Neural cell (in vitro differentiated cells): ENCODE data around the gene EMC9. TPM values are rescaled to one million over a fixed set of nuclear protein-coding genes. Genes with fewer than 3 reads are reported as not detected.

Source experiments
- H2AFZ ChIP-seq: fragments of 200-600, 300-800 bp; sonication (generic), shearing (Covaris generic); 2 replicates; pipeline ENCODE4 v1.6.0; 2014; ENCODE audit warnings: low read depth, mild to moderate bottlenecking, antibody characterized with exemption, low read length, moderate library complexity
- H3F3A ChIP-seq: fragments of 200-600 bp; shearing (Covaris generic); 2 replicates; pipeline ENCODE4 v1.6.1; 2016; ENCODE audit warnings: mild to moderate bottlenecking, moderate library complexity, mixed read lengths, antibody characterized with exemption, low read length; ENCODE audit not compliant: insufficient read depth, poor library complexity, severe bottlenecking
- H3K27ac ChIP-seq: fragments of 200-600, 300-800 bp; sonication (generic), shearing (Covaris generic); 2 replicates; pipeline ENCODE4 v1.5.1; 2014; ENCODE audit warnings: mild to moderate bottlenecking, low read length, moderate library complexity
- H3K27me3 ChIP-seq: fragments of 300-800, 200-600 bp; sonication (generic), shearing (Covaris generic); 2 replicates; pipeline ENCODE4 v1.6.0; 2014; ENCODE audit warnings: mild to moderate bottlenecking, low read depth, low read length, moderate library complexity; ENCODE audit not compliant: insufficient read depth
- H3K36me3 ChIP-seq: fragments of 300-800, 200-600 bp; sonication (generic), shearing (Covaris generic); 2 replicates; pipeline ENCODE4 v1.5.1; 2014; ENCODE audit warnings: mild to moderate bottlenecking, antibody characterized with exemption, low read length, moderate library complexity; ENCODE audit not compliant: insufficient read depth
- H3K4me2 ChIP-seq: fragments of 300-800, 200-600 bp; sonication (generic), shearing (Covaris generic); 2 replicates; pipeline ENCODE4 v1.6.0; 2014; ENCODE audit warnings: mild to moderate bottlenecking, low read length
- H3K4me3 ChIP-seq: fragments of 300-800, 200-600 bp; sonication (generic), shearing (Covaris generic); 2 replicates; pipeline ENCODE4 v1.5.1; 2014; ENCODE audit warnings: mild to moderate bottlenecking, low read length, moderate library complexity
- H3K79me2 ChIP-seq: fragments of 200-600 bp; shearing (Covaris generic); replicated peaks from 2 replicates; pipeline ENCODE4 v1.6.0; 2014; ENCODE audit warnings: mild to moderate bottlenecking, low read length, moderate library complexity; ENCODE audit not compliant: insufficient read depth
- H3K9ac ChIP-seq: fragments of 300-800, 200-600 bp; sonication (generic), shearing (Covaris generic); 2 replicates; pipeline ENCODE4 v1.6.1; 2016; ENCODE audit warnings: mild to moderate bottlenecking, low read length, mixed read lengths
- H3K9me2 ChIP-seq: fragments of 200-600 bp; shearing (Covaris generic); 2 replicates; pipeline ENCODE4 v1.6.1; 2016; ENCODE audit warnings: mild to moderate bottlenecking, low read length, mixed read lengths; ENCODE audit not compliant: insufficient read depth
- H3K9me3 ChIP-seq: fragments of 200-600, 300-800 bp; sonication (generic), shearing (Covaris generic); 2 replicates; pipeline ENCODE4 v1.6.1; 2016; ENCODE audit warnings: mild to moderate bottlenecking, mixed run types, low read length, moderate library complexity, mixed read lengths
- H4K20me1 ChIP-seq: fragments of 200-600 bp; shearing (Covaris generic); 2 replicates; pipeline ENCODE4 v1.6.1; 2016; ENCODE audit warnings: mild to moderate bottlenecking, mixed run types; ENCODE audit not compliant: insufficient read depth
- EP300 ChIP-seq: fragments of 450-650 bp; conservative IDR thresholded peaks from 2 replicates; pipeline ENCODE4 v1.6.1; 2014; ENCODE audit warnings: antibody characterized with exemption, mild to moderate bottlenecking, moderate library complexity; ENCODE audit not compliant: poor library complexity, severe bottlenecking
- EZH2 ChIP-seq: fragments of 200-600, 300-800 bp; shearing (Covaris generic), sonication (generic); IDR thresholded peaks from 2 replicates; pipeline ENCODE4 v1.6.1; 2014; ENCODE audit warnings: antibody characterized with exemption, low read length, borderline replicate concordance, mild to moderate bottlenecking; ENCODE audit not compliant: insufficient read depth, poor library complexity, severe bottlenecking
- MXI1 ChIP-seq: fragments of 450-650 bp; conservative IDR thresholded peaks from 2 replicates; pipeline ENCODE4 v1.6.1; 2014; ENCODE audit warnings: antibody characterized with exemption, mild to moderate bottlenecking; ENCODE audit not compliant: poor library complexity, severe bottlenecking
- POLR2AphosphoS5 ChIP-seq: IDR thresholded peaks from 2 replicates; pipeline ENCODE4 v1.6.1; 2012
- RAD21 ChIP-seq: fragments of 450-650 bp; conservative IDR thresholded peaks from 2 replicates; pipeline ENCODE4 v1.6.1; 2014; ENCODE audit warnings: antibody characterized with exemption, mild to moderate bottlenecking, moderate library complexity
- SMC3 ChIP-seq: fragments of 450-650 bp; conservative IDR thresholded peaks from 2 replicates; pipeline ENCODE4 v1.6.1; 2014; ENCODE audit warnings: antibody characterized with exemption, mild to moderate bottlenecking, moderate library complexity; ENCODE audit not compliant: poor library complexity
- TAF1 ChIP-seq: IDR thresholded peaks from 2 replicates; pipeline ENCODE4 v1.6.1; 2012; ENCODE audit warnings: low read depth
- polyA plus RNA-seq: library from polyadenylated mRNA; depleted of rRNA; stranded (reverse); fragments of >200 nt; gene quantifications from 2 replicates; pipeline ENCODE4 v1.2.3, GENCODE V29; 2014
- TF ChIP-seq, protein P1 (sequence below): IDR thresholded peaks from 2 replicates; pipeline ENCODE4 v1.6.1; 2012; ENCODE audit warnings: borderline replicate concordance
- TF ChIP-seq, protein P2 (sequence below): fragments of 450-650 bp; IDR thresholded peaks from 2 replicates; pipeline ENCODE4 v1.5.1; 2014; ENCODE audit warnings: antibody characterized with exemption, mild to moderate bottlenecking, moderate library complexity; ENCODE audit not compliant: poor library complexity, severe bottlenecking

EMC9 gene
- polyA plus RNA-seq, 1 donor from 2014 or later = 45.1 TPM

DNA sequence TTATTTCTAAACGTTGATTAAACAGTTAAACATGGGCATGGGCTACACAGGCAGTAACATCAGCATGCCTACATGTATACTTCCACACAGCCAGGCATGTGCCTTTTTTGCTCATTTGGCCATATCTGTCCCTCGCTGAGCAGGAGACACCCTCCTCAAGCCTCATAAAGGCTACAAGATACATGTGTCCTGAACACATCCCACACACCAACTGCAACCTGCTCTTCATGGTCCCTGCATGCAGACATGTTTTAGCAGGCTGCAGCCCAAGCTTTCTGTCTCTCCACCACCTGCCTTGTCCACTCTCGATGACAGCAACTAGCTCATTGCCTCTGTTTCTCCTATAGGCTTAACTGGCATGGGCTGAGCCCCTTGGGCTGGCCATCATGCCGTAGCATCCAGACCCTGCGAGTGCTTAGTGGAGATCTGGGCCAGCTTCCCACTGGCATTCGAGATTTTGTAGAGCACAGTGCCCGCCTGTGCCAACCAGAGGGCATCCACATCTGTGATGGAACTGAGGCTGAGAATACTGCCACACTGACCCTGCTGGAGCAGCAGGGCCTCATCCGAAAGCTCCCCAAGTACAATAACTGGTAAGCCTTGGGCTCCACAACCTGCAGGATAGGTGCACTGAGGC is 44.7 kb downstream of the EMC9 start:
- Histone ChIP-seq H3K4me2 (no peak overlapping the region), H3K9me2 (no peaks in the 10 kb centered on the region), H4K20me1 (no peaks in the 10 kb centered on the region), H3K79me2 (no peaks in the 10 kb centered on the region), H3K27ac (no peak overlapping the region), H3K36me3 (no peaks in the 10 kb centered on the region), H3K27me3 (peaks cover 16% of the 10 kb centered on the region), H2AFZ (no peak overlapping the region), H3F3A (no peaks in the 10 kb centered on the region), H3K4me3 (no peak overlapping the region), H3K9ac (no peak overlapping the region), H3K9me3 (no peaks in the 10 kb centered on the region)
- TF ChIP-seq, protein P1, sequence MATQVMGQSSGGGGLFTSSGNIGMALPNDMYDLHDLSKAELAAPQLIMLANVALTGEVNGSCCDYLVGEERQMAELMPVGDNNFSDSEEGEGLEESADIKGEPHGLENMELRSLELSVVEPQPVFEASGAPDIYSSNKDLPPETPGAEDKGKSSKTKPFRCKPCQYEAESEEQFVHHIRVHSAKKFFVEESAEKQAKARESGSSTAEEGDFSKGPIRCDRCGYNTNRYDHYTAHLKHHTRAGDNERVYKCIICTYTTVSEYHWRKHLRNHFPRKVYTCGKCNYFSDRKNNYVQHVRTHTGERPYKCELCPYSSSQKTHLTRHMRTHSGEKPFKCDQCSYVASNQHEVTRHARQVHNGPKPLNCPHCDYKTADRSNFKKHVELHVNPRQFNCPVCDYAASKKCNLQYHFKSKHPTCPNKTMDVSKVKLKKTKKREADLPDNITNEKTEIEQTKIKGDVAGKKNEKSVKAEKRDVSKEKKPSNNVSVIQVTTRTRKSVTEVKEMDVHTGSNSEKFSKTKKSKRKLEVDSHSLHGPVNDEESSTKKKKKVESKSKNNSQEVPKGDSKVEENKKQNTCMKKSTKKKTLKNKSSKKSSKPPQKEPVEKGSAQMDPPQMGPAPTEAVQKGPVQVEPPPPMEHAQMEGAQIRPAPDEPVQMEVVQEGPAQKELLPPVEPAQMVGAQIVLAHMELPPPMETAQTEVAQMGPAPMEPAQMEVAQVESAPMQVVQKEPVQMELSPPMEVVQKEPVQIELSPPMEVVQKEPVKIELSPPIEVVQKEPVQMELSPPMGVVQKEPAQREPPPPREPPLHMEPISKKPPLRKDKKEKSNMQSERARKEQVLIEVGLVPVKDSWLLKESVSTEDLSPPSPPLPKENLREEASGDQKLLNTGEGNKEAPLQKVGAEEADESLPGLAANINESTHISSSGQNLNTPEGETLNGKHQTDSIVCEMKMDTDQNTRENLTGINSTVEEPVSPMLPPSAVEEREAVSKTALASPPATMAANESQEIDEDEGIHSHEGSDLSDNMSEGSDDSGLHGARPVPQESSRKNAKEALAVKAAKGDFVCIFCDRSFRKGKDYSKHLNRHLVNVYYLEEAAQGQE = no peak
- no peak for TF ChIP-seq POLR2AphosphoS5
- no peak for TF ChIP-seq SMC3
- no peak for TF ChIP-seq MXI1
- TF ChIP-seq, protein P2, sequence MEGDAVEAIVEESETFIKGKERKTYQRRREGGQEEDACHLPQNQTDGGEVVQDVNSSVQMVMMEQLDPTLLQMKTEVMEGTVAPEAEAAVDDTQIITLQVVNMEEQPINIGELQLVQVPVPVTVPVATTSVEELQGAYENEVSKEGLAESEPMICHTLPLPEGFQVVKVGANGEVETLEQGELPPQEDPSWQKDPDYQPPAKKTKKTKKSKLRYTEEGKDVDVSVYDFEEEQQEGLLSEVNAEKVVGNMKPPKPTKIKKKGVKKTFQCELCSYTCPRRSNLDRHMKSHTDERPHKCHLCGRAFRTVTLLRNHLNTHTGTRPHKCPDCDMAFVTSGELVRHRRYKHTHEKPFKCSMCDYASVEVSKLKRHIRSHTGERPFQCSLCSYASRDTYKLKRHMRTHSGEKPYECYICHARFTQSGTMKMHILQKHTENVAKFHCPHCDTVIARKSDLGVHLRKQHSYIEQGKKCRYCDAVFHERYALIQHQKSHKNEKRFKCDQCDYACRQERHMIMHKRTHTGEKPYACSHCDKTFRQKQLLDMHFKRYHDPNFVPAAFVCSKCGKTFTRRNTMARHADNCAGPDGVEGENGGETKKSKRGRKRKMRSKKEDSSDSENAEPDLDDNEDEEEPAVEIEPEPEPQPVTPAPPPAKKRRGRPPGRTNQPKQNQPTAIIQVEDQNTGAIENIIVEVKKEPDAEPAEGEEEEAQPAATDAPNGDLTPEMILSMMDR = no peak
- no peak for TF ChIP-seq EZH2
- TF ChIP-seq EP300 = no peak
- no peak for TF ChIP-seq RAD21
- no peak for TF ChIP-seq TAF1

DNA sequence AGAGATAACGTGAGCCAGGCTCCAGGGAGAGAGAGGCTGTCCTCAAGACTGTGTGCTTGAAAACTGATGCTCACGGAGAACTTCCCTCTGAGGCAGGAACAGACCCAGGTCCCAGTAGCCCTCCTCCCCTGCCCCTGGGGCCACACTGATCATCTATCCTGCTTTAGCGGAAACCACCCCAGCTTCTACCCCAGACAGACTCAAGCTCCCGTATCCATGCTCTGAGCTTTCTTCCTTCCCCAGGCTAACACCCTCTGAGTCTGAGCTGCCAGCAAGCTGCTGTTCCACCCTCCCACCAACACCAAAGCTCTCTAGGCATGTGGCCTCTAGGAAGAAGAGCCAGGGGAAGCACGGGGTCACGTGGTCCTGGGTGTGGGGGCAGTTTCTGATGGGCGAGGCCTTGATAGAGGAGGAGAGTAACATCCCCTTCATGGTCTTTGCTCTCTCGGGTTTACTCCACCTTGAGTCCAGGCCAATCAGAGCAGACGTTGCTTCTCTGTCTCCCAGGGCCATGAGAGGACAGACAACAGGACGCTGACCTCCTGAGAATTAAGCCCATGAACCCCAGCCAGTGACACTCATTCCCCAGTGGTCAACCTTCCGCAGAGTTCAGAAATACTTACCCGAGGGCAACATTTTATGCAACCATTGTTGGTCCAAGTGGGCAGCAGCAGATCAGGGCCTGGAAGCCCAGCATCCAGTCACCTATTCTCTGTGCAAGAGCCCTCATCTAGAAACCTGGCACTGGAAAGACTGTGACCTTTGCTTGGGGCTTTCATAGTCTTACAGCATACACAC is 45.9 kb downstream of the EMC9 start:
- Histone ChIP-seq H3K4me2 (no peak overlapping the region), H3K9me2 (no peaks in the 10 kb centered on the region), H3K4me3 (no peak overlapping the region), H3F3A (no peaks in the 10 kb centered on the region), H3K79me2 (no peaks in the 10 kb centered on the region), H3K36me3 (no peaks in the 10 kb centered on the region), H2AFZ (no peak overlapping the region), H4K20me1 (no peaks in the 10 kb centered on the region), H3K9ac (no peak overlapping the region), H3K27ac (no peak overlapping the region), H3K9me3 (no peaks in the 10 kb centered on the region), H3K27me3 (peaks cover 16% of the 10 kb centered on the region)
- TF ChIP-seq MXI1 (no peak), EP300 (no peak), EZH2 (no peak), POLR2AphosphoS5 (no peak), TAF1 (no peak), RAD21 (no peak), SMC3 (no peak)
- TF ChIP-seq, protein P1 = no peak
- TF ChIP-seq, protein P2 = no peak
